ENCODE results near the gene GAS7.

The GAS7 gene

GRCh38 chr17:9957244-9957643 is 241.2 kb downstream of the GAS7 start:
- ATAC-seq, result no peak
- TF ChIP-seq BACH2 (CRISPR knock-in tag; IDR thresholded peaks at IDR 0.05; ENCODE audit: borderline replicate concordance) (no peak), POU6F1 (CRISPR knock-in tag; IDR thresholded peaks at IDR 0.05; ENCODE audit: borderline replicate concordance, low read depth) (no peak), GLIS3 (CRISPR knock-in tag; IDR thresholded peaks at IDR 0.05) (no peak), ESRRG (CRISPR knock-in tag; IDR thresholded peaks at IDR 0.05) (no peak), PATZ1 (CRISPR knock-in tag; IDR thresholded peaks at IDR 0.05; ENCODE audit: borderline replicate concordance) (no peak), ZNF70 (CRISPR knock-in tag; IDR thresholded peaks at IDR 0.05) (no peak), CSRNP3 (CRISPR knock-in tag; IDR thresholded peaks at IDR 0.05) (no peak), ZNF8 (CRISPR knock-in tag; IDR thresholded peaks at IDR 0.05) (no peak), ZNF565 (CRISPR knock-in tag; conservative IDR thresholded peaks at IDR 0.05; ENCODE audit: low read depth) (no peak), TOX (CRISPR knock-in tag; IDR thresholded peaks at IDR 0.05; ENCODE audit: borderline replicate concordance) (no peak), PPARA (CRISPR knock-in tag; IDR thresholded peaks at IDR 0.05; ENCODE audit: borderline replicate concordance) (no peak), CSDC2 (CRISPR knock-in tag; IDR thresholded peaks at IDR 0.05) (no peak), OSR1 (CRISPR knock-in tag; IDR thresholded peaks at IDR 0.05) (no peak), ZFP30 (CRISPR knock-in tag; IDR thresholded peaks at IDR 0.05) (no peak), ISL1 (CRISPR knock-in tag; IDR thresholded peaks at IDR 0.05) (no peak)

GRCh38 chr17:9956474-9957131 is 241.8 kb downstream of the GAS7 start:
- ATAC-seq, result no peak
- TF ChIP-seq PPARA (CRISPR knock-in tag; IDR thresholded peaks at IDR 0.05; ENCODE audit: borderline replicate concordance) (no peak), SNAI2 (CRISPR knock-in tag; IDR thresholded peaks at IDR 0.05) (no peak), TCF4 (CRISPR knock-in tag; IDR thresholded peaks at IDR 0.05; ENCODE audit: borderline replicate concordance) (no peak), PATZ1 (CRISPR knock-in tag; IDR thresholded peaks at IDR 0.05; ENCODE audit: borderline replicate concordance) (no peak), ARNTL (CRISPR knock-in tag; IDR thresholded peaks at IDR 0.05; ENCODE audit: borderline replicate concordance, low read depth) (no peak), ZNF70 (CRISPR knock-in tag; IDR thresholded peaks at IDR 0.05) (no peak), BACH2 (CRISPR knock-in tag; IDR thresholded peaks at IDR 0.05; ENCODE audit: borderline replicate concordance) (no peak), ISL1 (CRISPR knock-in tag; IDR thresholded peaks at IDR 0.05) (no peak), TSHZ2 (CRISPR knock-in tag; IDR thresholded peaks at IDR 0.05) (no peak), RARB (CRISPR knock-in tag; IDR thresholded peaks at IDR 0.05) (no peak)

- TF ChIP-seq RARB (CRISPR knock-in tag; IDR thresholded peaks at IDR 0.05) (no peak), PPARA (CRISPR knock-in tag; IDR thresholded peaks at IDR 0.05; ENCODE audit: borderline replicate concordance) (no peak)
These were observed 244.9 kb downstream of the GAS7 start for GRCh38 chr17:9953492-9953891.

More at GRCh38 chr17:9953492-9953891, 244.9 kb downstream of the GAS7 start:
- no peak for ATAC-seq
